Muscle layer of colon (tissue), 2 donors: ENCODE measurements around the gene C10orf90.

Experiments
- H3K27ac ChIP-seq: one replicate; pipeline ENCODE4 v1.7.0; 2013; ENCODE audit warnings: low read depth, mild to moderate bottlenecking, low read length, moderate library complexity
- H3K27me3 ChIP-seq, 2 donors: one replicate each; pipeline ENCODE4 v1.7.0; 2013; ENCODE audit warnings: low read length in 2 of 2, mild to moderate bottlenecking in 2 of 2; ENCODE audit not compliant: insufficient read depth in 2 of 2, control insufficient read depth in 1 of 2
- H3K36me3 ChIP-seq: one replicate; pipeline ENCODE4 v1.7.0; 2013; ENCODE audit warnings: mild to moderate bottlenecking, low read length; ENCODE audit not compliant: insufficient read depth
- H3K4me1 ChIP-seq: one replicate; pipeline ENCODE4 v1.7.0; 2013; ENCODE audit warnings: mild to moderate bottlenecking, low read length; ENCODE audit not compliant: insufficient read depth
- H3K4me3 ChIP-seq, 2 donors: one replicate each; pipeline ENCODE4 v1.7.0; 2013; ENCODE audit warnings: low read length in 2 of 2, low read depth in 1 of 2, mild to moderate bottlenecking in 1 of 2, moderate library complexity in 1 of 2
- H3K9ac ChIP-seq: one replicate; pipeline ENCODE4 v1.7.0; 2013; ENCODE audit warnings: low read length
- H3K9me3 ChIP-seq: one replicate; pipeline ENCODE4 v1.7.0; 2013; ENCODE audit warnings: mild to moderate bottlenecking, low read length
- donor health status: abdominal sarcoma.
- donor health status: Adenocarcinoma of cecum.

The C10orf90 gene

DNA sequence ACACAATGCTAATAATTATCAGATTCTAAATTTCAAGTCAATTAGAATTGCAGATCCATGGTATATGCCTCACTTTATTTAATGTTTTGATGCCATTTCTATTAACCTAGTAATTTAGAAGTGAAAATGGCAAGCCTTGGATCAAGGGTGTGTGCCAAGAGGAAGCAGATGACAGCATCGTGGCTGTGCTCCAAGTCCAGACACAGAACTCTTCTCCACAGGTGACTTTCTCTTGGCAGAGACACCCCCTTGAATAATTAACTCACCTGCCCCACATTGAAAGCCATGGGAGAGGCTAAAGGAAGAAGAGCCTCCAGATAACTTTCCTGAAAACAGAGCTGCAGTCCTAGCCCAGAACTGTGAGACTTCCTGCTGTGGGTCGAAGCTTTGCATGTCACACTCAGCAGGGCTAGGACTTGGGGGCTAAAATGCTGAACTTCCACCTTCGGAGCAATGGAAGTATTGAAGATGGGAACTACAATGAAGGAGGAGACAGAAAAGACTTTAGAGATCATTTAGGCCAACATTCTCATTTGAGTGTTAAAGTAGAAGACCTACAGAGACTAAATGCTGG is 996 bp upstream of the C10orf90 start:
- Histone ChIP-seq H3K27me3 (no peaks in the 10 kb centered on the region), H3K4me3 (no peak overlapping the region), H3K9me3 (no peaks in the 10 kb centered on the region), H3K27ac (no peak overlapping the region), H3K36me3 (no peaks in the 10 kb centered on the region), H3K4me1 (no peaks in the 10 kb centered on the region), H3K9ac (no peak overlapping the region)

- H3K9me3 ChIP-seq: no peaks in the 10 kb centered on the region
These were observed 385 bp upstream of the C10orf90 start for GRCh38 chr10:126670895-126671261.

GRCh38 chr10:126669168-126669567 is 1.3 kb downstream of the C10orf90 start:
- Histone ChIP-seq H3K27ac (no peak overlapping the region), H3K27me3 (no peaks in the 10 kb centered on the region), H3K9ac (no peak overlapping the region), H3K4me1 (no peaks in the 10 kb centered on the region), H3K9me3 (no peaks in the 10 kb centered on the region), H3K36me3 (no peaks in the 10 kb centered on the region), H3K4me3 (no peak overlapping the region)

More at GRCh38 chr10:126670895-126671261, 385 bp upstream of the C10orf90 start:
- Histone ChIP-seq H3K27ac (no peak overlapping the region), H3K9ac (no peak overlapping the region), H3K4me1 (no peaks in the 10 kb centered on the region), H3K4me3 (no peak overlapping the region), H3K36me3 (no peaks in the 10 kb centered on the region), H3K27me3 (no peaks in the 10 kb centered on the region)

DNA sequence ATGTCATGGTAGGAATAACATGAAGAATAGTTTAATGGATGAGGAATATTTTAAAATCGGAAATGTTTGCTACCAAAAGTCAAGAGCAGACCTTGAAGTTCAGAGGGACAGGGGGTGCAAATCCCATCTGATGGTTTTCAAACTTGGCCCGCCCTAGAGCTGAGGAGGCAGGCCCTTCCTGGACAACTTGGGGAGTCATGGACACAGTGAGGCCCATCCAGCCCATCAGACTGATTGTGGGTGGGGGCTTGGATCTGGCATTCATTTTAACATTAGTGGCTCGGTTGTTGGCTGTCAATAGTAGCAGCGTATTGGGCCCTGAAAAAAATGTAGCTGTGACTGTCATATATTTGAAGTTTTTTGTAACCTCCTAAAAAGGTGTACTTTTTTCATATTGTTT is 2.0 kb downstream of the C10orf90 start:
- no peak overlapping the region for H3K9ac ChIP-seq
- no peaks in the 10 kb centered on the region for H3K9me3 ChIP-seq
- no peak overlapping the region for H3K4me3 ChIP-seq
- H3K36me3 ChIP-seq: no peaks in the 10 kb centered on the region
- no peaks in the 10 kb centered on the region for H3K4me1 ChIP-seq
- H3K27me3 ChIP-seq: no peaks in the 10 kb centered on the region
- H3K27ac ChIP-seq: no peak overlapping the region

DNA sequence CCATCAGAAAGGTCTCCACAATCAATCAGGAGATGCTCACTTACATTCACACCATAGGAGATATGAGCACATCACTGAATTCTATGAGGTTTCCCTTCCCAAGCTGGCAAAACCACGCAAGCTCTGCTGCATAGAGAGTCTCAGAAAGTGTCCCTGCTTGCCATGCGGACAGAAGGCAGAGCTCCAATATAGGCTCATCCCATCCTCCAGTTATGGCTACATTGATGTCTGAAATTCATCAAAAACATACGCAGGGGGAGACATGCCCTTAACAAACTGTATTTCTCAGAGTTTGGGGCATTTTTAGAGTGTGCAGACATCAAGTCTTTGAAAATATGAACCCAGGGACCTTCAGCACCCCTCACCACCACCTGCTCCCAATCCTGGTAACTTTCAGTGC is 2.9 kb downstream of the C10orf90 start:
- H3K4me1 ChIP-seq: no peaks in the 10 kb centered on the region
- no peaks in the 10 kb centered on the region for H3K9me3 ChIP-seq
- no peak overlapping the region for H3K27ac ChIP-seq
- no peaks in the 10 kb centered on the region for H3K27me3 ChIP-seq
- no peak overlapping the region for H3K9ac ChIP-seq
- H3K36me3 ChIP-seq: no peaks in the 10 kb centered on the region
- no peak overlapping the region for H3K4me3 ChIP-seq

- H3K36me3 ChIP-seq: no peaks in the 10 kb centered on the region
- H3K9me3 ChIP-seq: no peaks in the 10 kb centered on the region
- no peak overlapping the region for H3K4me3 ChIP-seq
- H3K27me3 ChIP-seq: no peaks in the 10 kb centered on the region
- H3K9ac ChIP-seq: no peak overlapping the region
- no peaks in the 10 kb centered on the region for H3K4me1 ChIP-seq
- H3K27ac ChIP-seq: no peak overlapping the region
These were observed 5.3 kb downstream of the C10orf90 start for GRCh38 chr10:126665207-126665606.

DNA sequence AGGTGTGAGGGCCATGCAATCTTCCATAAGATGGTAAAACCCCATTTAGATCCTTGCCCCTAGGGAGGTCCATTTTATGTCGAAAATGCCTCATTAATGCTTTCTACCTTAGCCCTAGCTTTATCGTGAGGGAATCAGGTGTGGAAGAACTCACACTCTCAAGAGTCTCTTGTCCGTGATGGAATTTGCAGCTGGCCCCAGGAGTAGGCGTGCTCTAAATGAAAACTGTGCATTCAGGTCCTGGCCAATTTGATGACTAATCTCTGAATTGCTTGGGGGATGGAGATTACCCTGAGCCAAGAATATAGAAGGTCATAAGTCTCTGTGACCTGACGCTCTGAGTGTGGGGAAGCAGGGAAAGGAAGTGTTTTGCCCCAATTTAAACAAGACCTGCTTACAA is 6.6 kb downstream of the C10orf90 start:
- no peaks in the 10 kb centered on the region for H3K4me1 ChIP-seq
- H3K36me3 ChIP-seq: no peaks in the 10 kb centered on the region
- H3K27me3 ChIP-seq: no peaks in the 10 kb centered on the region
- H3K27ac ChIP-seq: no peak overlapping the region
- no peaks in the 10 kb centered on the region for H3K9me3 ChIP-seq
- H3K4me3 ChIP-seq: no peak overlapping the region
- no peak overlapping the region for H3K9ac ChIP-seq

DNA sequence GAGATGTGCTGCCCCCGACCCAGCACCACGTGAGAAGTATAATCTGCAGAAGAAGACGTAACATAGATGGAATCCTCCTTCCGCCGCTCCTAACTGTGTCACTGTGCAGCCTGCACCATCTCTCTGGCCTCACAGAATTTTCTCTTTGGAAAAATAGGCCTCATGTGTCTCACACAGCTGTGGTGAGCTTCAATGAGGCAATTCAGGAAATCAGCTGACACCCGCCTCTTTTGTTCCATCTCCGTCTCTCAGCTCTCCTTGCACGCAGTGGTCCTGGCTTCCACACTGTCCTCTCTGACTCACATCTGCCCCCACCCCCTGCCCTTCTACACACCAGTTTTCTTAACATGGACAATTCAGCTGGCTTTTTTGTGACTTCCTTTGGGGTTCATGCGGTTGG is 7.2 kb downstream of the C10orf90 start:
- Histone ChIP-seq H3K4me1 (no peaks in the 10 kb centered on the region), H3K27me3 (no peaks in the 10 kb centered on the region), H3K9ac (no peak overlapping the region)

DNA sequence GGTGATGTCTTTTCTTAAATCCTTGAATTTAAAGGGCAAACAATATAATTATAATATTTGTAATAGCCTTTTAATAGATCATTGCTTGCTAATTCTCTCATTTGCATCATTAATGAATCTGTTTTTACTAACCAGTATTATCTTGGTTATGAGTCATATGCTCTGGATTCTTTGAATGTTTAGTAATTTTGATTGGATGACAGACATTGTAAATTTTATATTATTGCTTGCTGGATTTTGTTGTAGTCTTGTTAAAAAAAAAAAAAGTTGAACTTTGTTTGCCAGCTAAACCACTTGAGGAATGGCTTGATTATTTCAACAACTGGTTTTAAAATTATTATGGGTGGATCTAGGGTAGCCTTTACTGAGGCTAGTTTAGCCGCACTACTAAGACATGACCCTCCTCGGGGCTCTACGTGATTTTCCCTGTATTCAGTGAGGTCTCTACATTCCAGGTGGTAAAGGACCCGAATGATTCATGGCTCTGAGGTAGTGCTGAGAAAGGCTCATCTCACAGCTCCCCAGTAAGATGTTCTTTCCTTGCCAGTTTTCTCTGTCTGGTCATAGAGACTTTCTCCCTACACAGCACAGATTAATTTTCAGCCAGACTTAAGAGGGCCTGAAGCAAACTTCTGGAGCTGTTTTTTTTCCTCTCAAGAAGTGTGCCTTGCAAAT is 8.5 kb downstream of the C10orf90 start:
- Histone ChIP-seq H3K27me3 (no peaks in the 10 kb centered on the region), H3K4me3 (no peak overlapping the region), H3K9ac (no peak overlapping the region), H3K36me3 (no peaks in the 10 kb centered on the region), H3K27ac (no peak overlapping the region), H3K4me1 (no peaks in the 10 kb centered on the region), H3K9me3 (no peaks in the 10 kb centered on the region)

More for the DNA sequence above, 7.2 kb downstream of the C10orf90 start:
- no peak overlapping the region for H3K27ac ChIP-seq
- no peak overlapping the region for H3K4me3 ChIP-seq
- no peaks in the 10 kb centered on the region for H3K36me3 ChIP-seq
- no peaks in the 10 kb centered on the region for H3K9me3 ChIP-seq

DNA sequence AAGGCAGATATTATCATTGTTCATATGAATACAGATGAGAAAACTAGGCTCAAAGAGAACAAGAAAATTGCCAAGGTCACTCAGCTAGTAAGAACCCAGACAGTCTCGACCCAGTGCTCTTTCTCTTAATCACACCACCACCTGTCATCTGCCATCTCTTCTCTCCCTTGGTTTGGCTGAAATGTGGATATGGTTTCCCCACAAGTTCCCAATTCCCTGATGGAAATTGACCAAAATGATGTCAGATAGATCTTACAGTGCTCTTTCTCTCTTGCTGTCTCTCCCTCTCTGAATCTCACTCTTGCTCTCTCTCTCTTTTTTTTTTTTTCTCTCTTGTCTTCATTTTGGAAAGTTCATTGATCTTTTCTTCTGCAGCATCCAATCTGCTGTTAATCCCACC is 9.1 kb downstream of the C10orf90 start:
- H3K27ac ChIP-seq: no peak overlapping the region
- H3K9me3 ChIP-seq: no peaks in the 10 kb centered on the region
- no peaks in the 10 kb centered on the region for H3K36me3 ChIP-seq
- no peaks in the 10 kb centered on the region for H3K4me1 ChIP-seq
- H3K9ac ChIP-seq: no peak overlapping the region
- no peak overlapping the region for H3K4me3 ChIP-seq
- H3K27me3 ChIP-seq: no peaks in the 10 kb centered on the region

DNA sequence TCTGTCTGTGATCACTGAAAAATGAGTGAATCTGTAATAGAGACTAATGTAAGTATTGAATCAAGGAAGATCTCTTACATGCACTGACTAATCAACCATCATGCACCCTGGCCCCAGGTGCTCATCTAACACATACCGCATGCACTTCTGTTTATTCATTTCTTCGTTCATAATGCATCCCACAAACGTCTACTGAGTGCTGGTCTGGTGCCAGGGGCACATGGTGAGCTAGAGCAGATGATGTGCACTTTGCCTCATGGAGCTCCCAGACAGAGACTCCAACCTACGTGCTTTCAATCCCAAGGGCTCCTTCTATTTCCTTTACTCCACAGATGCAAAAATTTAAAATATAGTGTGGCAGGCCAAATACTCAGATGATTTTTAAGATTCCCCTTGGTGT is 10.7 kb downstream of the C10orf90 start:
- Histone ChIP-seq H3K27me3 (no peaks in the 10 kb centered on the region), H3K9ac (no peak overlapping the region), H3K9me3 (no peaks in the 10 kb centered on the region), H3K4me3 (no peak overlapping the region), H3K27ac (no peak overlapping the region), H3K36me3 (no peaks in the 10 kb centered on the region), H3K4me1 (no peaks in the 10 kb centered on the region)

DNA sequence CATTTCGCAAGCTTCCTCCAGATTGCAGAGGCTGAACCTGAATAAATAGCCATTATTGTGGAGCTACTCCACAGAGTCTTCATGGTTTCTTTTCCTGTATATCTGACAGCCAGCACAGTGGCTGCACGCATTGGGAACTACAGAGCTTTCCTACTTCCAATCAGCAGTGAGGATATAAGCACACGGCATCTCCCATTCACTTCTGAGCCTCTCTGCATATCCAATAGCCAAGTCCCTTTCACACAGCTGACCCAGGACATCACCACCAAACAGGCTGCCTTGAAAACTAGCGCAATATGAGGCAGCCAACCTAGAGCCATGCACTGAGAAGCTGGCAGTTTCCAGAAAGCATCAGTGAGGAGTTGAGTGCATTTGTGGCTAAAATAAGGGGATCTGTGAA is 11.6 kb downstream of the C10orf90 start:
- Histone ChIP-seq H3K9me3 (no peaks in the 10 kb centered on the region), H3K4me1 (no peaks in the 10 kb centered on the region), H3K36me3 (no peaks in the 10 kb centered on the region), H3K4me3 (no peak overlapping the region), H3K9ac (no peak overlapping the region), H3K27ac (no peak overlapping the region), H3K27me3 (no peaks in the 10 kb centered on the region)
